HG03521 (cell line): ENCODE data around the gene KIAA0319L.

Experiments
- ATAC-seq: cut with Tn5 transposase; IDR thresholded peaks from one replicate; pipeline ENCODE4 v1.9.1; 2021; ENCODE audit warnings: mild to moderate bottlenecking, moderate library complexity; ENCODE audit not compliant: unreplicated experiment

The KIAA0319L gene

DNA sequence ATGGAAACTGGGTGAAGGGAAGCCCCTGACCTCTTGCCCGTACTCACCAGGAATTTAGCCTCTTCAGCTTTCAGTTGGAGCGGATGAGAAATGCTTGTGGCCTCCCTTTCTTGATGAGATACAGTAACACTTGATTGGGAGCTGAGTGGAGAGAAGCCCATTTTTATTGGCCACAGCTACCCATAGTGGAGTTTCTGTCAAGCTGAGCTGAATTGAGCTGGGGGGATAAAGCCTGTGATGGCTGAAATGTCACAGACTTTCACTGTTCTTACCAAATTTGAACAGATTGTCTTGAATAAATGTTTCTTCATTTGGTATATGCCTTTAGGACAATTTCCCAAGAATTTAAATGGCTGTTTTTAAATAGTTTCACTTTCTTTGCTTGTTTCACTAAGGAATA is 162.8 kb downstream of the KIAA0319L start:
- no peak for ATAC-seq

DNA sequence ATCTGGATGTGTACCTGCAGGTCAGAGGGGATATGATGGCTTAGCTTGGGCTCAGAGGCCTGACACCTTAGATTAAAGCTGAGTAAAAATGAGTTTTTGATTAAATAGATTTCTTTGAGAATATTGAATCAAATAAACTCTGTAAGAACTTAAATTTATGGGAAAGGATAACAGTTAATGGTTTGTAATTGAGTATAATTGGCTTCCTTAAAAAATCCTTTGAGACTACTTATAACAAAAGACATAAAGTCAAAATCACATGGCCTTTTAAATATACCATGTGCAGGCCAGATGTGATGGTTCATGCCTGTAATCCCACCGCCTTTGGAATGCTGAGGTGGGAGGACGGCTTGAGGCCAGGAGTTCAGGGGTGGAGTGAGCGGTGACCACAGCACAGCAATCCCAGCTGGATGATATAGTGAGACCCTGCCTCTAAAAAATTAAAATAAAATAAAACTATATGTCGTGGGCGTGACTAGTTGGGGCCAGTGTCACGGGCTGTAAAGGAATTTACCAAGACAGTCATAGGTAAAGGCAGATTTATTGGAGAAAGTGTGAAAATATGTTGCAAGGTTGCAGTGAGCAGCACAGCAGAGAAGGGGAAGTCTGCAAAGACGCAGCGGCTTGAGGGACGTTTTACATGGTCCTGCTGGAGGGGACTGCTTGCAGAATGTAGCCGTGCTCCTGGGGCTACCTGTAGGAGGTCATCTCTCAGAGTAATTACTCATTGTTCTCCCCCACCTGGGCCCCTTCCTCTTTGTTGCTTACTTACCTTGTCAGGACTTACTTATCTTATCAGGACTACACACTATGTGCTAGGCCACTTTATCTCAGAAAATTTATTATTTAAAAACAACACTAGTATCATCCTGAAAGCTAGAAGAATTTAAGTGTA is 166.4 kb downstream of the KIAA0319L start:
- no peak for ATAC-seq

DNA sequence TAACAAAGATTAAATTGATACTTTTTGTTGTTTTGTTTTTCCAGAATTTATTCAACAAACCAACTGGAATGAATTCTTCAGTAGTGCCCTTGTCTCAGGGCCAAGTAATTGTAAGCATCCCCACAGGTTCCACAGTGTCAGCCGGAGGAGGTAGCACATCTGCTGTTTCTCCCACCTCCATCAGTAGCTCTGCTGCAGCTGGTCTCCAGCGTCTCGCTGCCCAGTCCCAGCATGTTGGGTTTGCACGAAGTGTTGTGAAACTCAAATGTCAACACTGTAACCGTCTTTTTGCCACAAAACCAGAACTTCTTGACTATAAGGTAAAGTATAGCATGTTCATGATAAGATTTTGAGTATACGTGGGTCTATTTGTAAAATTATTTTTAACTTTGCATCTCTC is 170.2 kb downstream of the KIAA0319L start:
- no peak for ATAC-seq

DNA sequence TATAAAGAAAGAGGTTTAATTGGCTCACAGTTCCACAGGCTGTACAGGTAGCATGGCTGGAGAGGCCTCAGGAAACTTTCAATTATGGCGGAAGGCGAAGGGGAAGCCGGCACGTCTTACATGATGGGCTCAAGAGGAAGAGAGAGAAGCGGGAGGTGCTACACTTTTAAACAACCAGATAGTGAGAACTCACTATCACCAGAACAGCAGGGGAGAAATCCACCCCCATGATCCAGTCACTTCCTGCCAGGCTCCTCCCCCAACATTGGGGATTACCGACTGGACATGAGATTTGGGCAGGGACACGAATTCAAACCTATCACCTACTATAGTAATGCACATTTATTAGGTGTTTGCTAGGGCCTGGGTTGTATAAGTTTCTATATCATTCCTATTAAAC is 170.9 kb downstream of the KIAA0319L start:
- ATAC-seq = no peak
